ENCODE data around the gene PLEKHM2.

Gene PLEKHM2

GRCh38 chr1:15690317-15690716, 6.2 kb downstream of the PLEKHM2 start:
- H3K79me2 ChIP-seq (ENCODE audit: control insufficient read depth, low read length): peaks cover 86% of the 10 kb centered on the region
- H3K36me3 ChIP-seq (ENCODE audit: control insufficient read depth, low read length): 0 out of 2 replicates have a peak, but pooled peaks cover 2% of the 10 kb centered on the region
- no peaks in the 10 kb centered on the region for H3K9me3 ChIP-seq (ENCODE audit: control insufficient read depth, insufficient read depth, low read length)
- H4K20me1 ChIP-seq (ENCODE audit: control insufficient read depth, insufficient read depth, low read depth, low read length): peaks cover 6% of the 10 kb centered on the region; the same call in 1 of the 2 replicates
- peaks cover 2% of the 10 kb centered on the region for H3F3A ChIP-seq (ENCODE audit: control insufficient read depth, insufficient read depth)
- no peaks in the 10 kb centered on the region for H3K9me2 ChIP-seq (replicated peaks; ENCODE audit: control insufficient read depth, low read length)
- no peak overlapping the region for H3K4me2 ChIP-seq (ENCODE audit: low read length)
- TF ChIP-seq EZH2phosphoT487 (IDR thresholded peaks at IDR 0.05; ENCODE audit: borderline replicate concordance, low read length): no peak
- TF ChIP-seq, protein P1, sequence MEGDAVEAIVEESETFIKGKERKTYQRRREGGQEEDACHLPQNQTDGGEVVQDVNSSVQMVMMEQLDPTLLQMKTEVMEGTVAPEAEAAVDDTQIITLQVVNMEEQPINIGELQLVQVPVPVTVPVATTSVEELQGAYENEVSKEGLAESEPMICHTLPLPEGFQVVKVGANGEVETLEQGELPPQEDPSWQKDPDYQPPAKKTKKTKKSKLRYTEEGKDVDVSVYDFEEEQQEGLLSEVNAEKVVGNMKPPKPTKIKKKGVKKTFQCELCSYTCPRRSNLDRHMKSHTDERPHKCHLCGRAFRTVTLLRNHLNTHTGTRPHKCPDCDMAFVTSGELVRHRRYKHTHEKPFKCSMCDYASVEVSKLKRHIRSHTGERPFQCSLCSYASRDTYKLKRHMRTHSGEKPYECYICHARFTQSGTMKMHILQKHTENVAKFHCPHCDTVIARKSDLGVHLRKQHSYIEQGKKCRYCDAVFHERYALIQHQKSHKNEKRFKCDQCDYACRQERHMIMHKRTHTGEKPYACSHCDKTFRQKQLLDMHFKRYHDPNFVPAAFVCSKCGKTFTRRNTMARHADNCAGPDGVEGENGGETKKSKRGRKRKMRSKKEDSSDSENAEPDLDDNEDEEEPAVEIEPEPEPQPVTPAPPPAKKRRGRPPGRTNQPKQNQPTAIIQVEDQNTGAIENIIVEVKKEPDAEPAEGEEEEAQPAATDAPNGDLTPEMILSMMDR (IDR thresholded peaks at IDR 0.05; ENCODE audit: low read depth, low read length, poor library complexity, severe bottlenecking): no peak
- peaks cover 7% of the 10 kb centered on the region for H3K4me1 ChIP-seq (ENCODE audit: control insufficient read depth, low read length)
- H3K27me3 ChIP-seq (ENCODE audit: control insufficient read depth, low read length): no peaks in the 10 kb centered on the region
- H3K27ac ChIP-seq (ENCODE audit: low read depth, low read length): no peak overlapping the region
- no peak overlapping the region for H3K4me3 ChIP-seq (ENCODE audit: low read length)

- Histone ChIP-seq H3K4me1 (ENCODE audit: control insufficient read depth, low read length) (peaks cover 5% of the 10 kb centered on the region), H3F3A (ENCODE audit: control insufficient read depth, insufficient read depth) (no peaks in the 10 kb centered on the region), H3K27ac (ENCODE audit: low read depth, low read length) (no peak overlapping the region), H3K9me2 (replicated peaks; ENCODE audit: control insufficient read depth, low read length) (no peaks in the 10 kb centered on the region), H3K79me2 (ENCODE audit: control insufficient read depth, low read length) (peaks cover 79% of the 10 kb centered on the region), H3K4me2 (ENCODE audit: low read length) (no peak overlapping the region), H3K4me3 (ENCODE audit: low read length) (no peak overlapping the region), H3K36me3 (ENCODE audit: control insufficient read depth, low read length) (peaks cover 5% of the 10 kb centered on the region; the same call in 1 of the 2 replicates), H4K20me1 (ENCODE audit: control insufficient read depth, insufficient read depth, low read depth, low read length) (0 out of 2 replicates have a peak, but pooled peaks cover 2% of the 10 kb centered on the region), H3K27me3 (ENCODE audit: control insufficient read depth, low read length) (no peaks in the 10 kb centered on the region), H3K9me3 (ENCODE audit: control insufficient read depth, insufficient read depth, low read length) (no peaks in the 10 kb centered on the region)
- TF ChIP-seq, protein P1 (IDR thresholded peaks at IDR 0.05; ENCODE audit: low read depth, low read length, poor library complexity, severe bottlenecking): no peak
- no peak for TF ChIP-seq EZH2phosphoT487 (IDR thresholded peaks at IDR 0.05; ENCODE audit: borderline replicate concordance, low read length)
Measured at GRCh38 chr1:15691434-15692032, 7.4 kb downstream of the PLEKHM2 start.

DNA sequence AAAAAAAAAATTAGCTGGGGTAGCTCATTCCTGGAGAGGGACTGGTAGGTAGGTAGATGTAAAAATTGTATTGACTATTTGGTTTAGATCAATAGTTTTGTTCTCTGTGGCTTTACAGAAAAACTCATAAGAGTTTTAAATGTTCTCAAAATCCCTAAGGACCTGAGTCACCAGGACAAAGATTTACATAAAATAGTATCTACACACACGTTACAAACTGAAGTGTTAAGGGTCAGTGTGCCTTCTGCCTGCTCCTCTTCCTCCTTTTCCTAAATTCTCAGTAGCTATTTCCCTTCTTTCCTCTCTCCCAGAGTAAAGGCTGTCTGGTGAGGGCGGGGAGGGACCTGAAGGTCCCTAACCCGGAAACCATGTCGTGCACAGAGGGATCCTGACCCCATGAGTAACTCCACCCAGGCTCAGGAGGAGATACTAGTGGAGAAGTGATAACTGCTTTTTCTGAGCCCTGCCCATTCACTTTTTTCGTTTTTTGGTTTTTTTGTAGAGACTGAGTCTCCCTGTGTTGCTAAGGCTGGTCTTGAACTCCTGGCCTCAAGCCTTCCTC, 8.1 kb downstream of the PLEKHM2 start:
- Histone ChIP-seq H3K27me3 (ENCODE audit: control insufficient read depth, low read length) (no peaks in the 10 kb centered on the region), H3K9me2 (replicated peaks; ENCODE audit: control insufficient read depth, low read length) (no peaks in the 10 kb centered on the region), H3F3A (ENCODE audit: control insufficient read depth, insufficient read depth) (peaks cover 2% of the 10 kb centered on the region; the same call in 1 of the 2 replicates), H3K36me3 (ENCODE audit: control insufficient read depth, low read length) (peaks cover 6% of the 10 kb centered on the region; the same call in 1 of the 2 replicates), H3K9me3 (ENCODE audit: control insufficient read depth, insufficient read depth, low read length) (no peaks in the 10 kb centered on the region), H3K4me1 (ENCODE audit: control insufficient read depth, low read length) (peaks cover 11% of the 10 kb centered on the region), H3K4me2 (ENCODE audit: low read length) (no peak overlapping the region), H4K20me1 (ENCODE audit: control insufficient read depth, insufficient read depth, low read depth, low read length) (0 out of 2 replicates have a peak, but pooled peaks cover 2% of the 10 kb centered on the region), H3K4me3 (ENCODE audit: low read length) (no peak overlapping the region), H3K79me2 (ENCODE audit: control insufficient read depth, low read length) (peaks cover 75% of the 10 kb centered on the region), H3K27ac (ENCODE audit: low read depth, low read length) (no peak overlapping the region)
- no peak for TF ChIP-seq EZH2phosphoT487 (IDR thresholded peaks at IDR 0.05; ENCODE audit: borderline replicate concordance, low read length)
- TF ChIP-seq, protein P1 (IDR thresholded peaks at IDR 0.05; ENCODE audit: low read depth, low read length, poor library complexity, severe bottlenecking): no peak

All from DOHH2 (cell line).